CD4-positive, CD25-positive, alpha-beta regulatory T cell (primary cell): ENCODE data around the gene USH1C. TPM values are rescaled to one million over a fixed set of nuclear protein-coding genes. Genes with fewer than 3 reads are reported as not detected.

Experiments
- ATAC-seq, 2 donors: fragments of 150-1000 bp; cut with Tn5 transposase; one replicate each; pipeline ENCODE4 v1.10.0; 2021; ENCODE audit warnings: low read depth in 2 of 2, moderate number of reproducible peaks in 2 of 2, moderate library complexity in 1 of 2
- DNase-seq, 3 donors: peaks; one replicate each; pipeline versions ENCODE4 v3.0.0 to v3.0.0-alpha.2; 2012 to 2022; ENCODE audit warnings: mixed read lengths in 1 of 3
- H3K27ac ChIP-seq: one replicate; pipeline ENCODE4 v1.7.0; 2013; ENCODE audit warnings: mild to moderate bottlenecking, low read length; ENCODE audit not compliant: insufficient read depth, poor library complexity, severe bottlenecking
- H3K27me3 ChIP-seq: one replicate; pipeline ENCODE4 v1.7.0; 2013; ENCODE audit warnings: low read length; ENCODE audit not compliant: control insufficient read depth, insufficient read depth
- H3K36me3 ChIP-seq: one replicate; pipeline ENCODE4 v1.7.0; 2013; ENCODE audit warnings: mild to moderate bottlenecking, low read length, moderate library complexity; ENCODE audit not compliant: control insufficient read depth, insufficient read depth
- H3K4me1 ChIP-seq: 2 replicates; pipeline ENCODE4 v1.7.0; 2013; ENCODE audit warnings: mild to moderate bottlenecking, low read length; ENCODE audit not compliant: insufficient read depth, control insufficient read depth, poor library complexity, severe bottlenecking
- H3K4me3 ChIP-seq: one replicate; pipeline ENCODE4 v1.7.0; 2013; ENCODE audit warnings: low read depth, mild to moderate bottlenecking, low read length, moderate library complexity
- H3K9me3 ChIP-seq, 2 experiments: 1 replicate in 1 of 2; 2 replicates in 1 of 2; pipeline ENCODE4 v1.7.0; 2013; ENCODE audit warnings: low read length in 2 of 2, mild to moderate bottlenecking in 1 of 2, moderate library complexity in 1 of 2; ENCODE audit not compliant: control insufficient read depth in 2 of 2
- H3K27ac Mint-ChIP-seq, 3 donors: one replicate each; pipeline ENCODE4 v1.8.0; 2020 to 2022; ENCODE audit warnings: mild to moderate bottlenecking in 3 of 3, mixed read lengths in 3 of 3, moderate library complexity in 2 of 3
- H3K27me3 Mint-ChIP-seq: one replicate; pipeline ENCODE4 v1.8.0; 2022; ENCODE audit warnings: mild to moderate bottlenecking, mixed read lengths
- H3K36me3 Mint-ChIP-seq: one replicate; pipeline ENCODE4 v1.8.0; 2020; ENCODE audit warnings: mixed read lengths
- H3K4me1 Mint-ChIP-seq, 4 donors: one replicate each; pipeline ENCODE4 v1.8.0; 2020 to 2022; ENCODE audit warnings: mixed read lengths in 4 of 4, mild to moderate bottlenecking in 1 of 4
- H3K4me3 Mint-ChIP-seq, 4 donors: one replicate each; pipeline ENCODE4 v1.8.0; 2020 to 2022; ENCODE audit warnings: mild to moderate bottlenecking in 4 of 4, mixed read lengths in 4 of 4, moderate library complexity in 3 of 4
- H3K9me3 Mint-ChIP-seq, 7 donors: one replicate each; pipeline ENCODE4 v1.8.0; 2020 to 2022; ENCODE audit warnings: mixed read lengths in 7 of 7, mild to moderate bottlenecking in 3 of 7, moderate library complexity in 2 of 7
- polyA plus RNA-seq, 4 donors: library from polyadenylated mRNA; unstranded; fragments of 300-500 nt; fragmentation: Illumina TruSeq; gene quantifications; one replicate each; pipeline ENCODE4 v1.2.3, GENCODE V29; 2021
- total RNA-seq: library from RNA; stranded (reverse); gene quantifications from one replicate; pipeline ENCODE4 v1.2.3, GENCODE V29; 2022

The USH1C gene
- total and polyA plus RNA-seq, 5 donors from 2014 or later = not detected

GRCh38 chr11:17494019-17494418 lies 50.2 kb downstream of the USH1C start:
- Mint-ChIP-seq H3K4me1 (no peaks in the 10 kb centered on the region), H3K9me3 (peaks cover 0 to 2% (median 0%) of the 10 kb centered on the region in 7 donors), H3K4me3 (no peak overlapping the region), H3K36me3 (no peaks in the 10 kb centered on the region), H3K27me3 (peaks cover 9% of the 10 kb centered on the region), H3K27ac (no peak overlapping the region)
- H3K4me1 ChIP-seq = no peaks in the 10 kb centered on the region
- ATAC-seq (no peak), DNase-seq (no peak)
- H3K27ac ChIP-seq = no peak overlapping the region
- no peak overlapping the region for H3K4me3 ChIP-seq
- H3K9me3 ChIP-seq = no peaks in the 10 kb centered on the region
- no peaks in the 10 kb centered on the region for H3K27me3 ChIP-seq
- no peaks in the 10 kb centered on the region for H3K36me3 ChIP-seq

DNA sequence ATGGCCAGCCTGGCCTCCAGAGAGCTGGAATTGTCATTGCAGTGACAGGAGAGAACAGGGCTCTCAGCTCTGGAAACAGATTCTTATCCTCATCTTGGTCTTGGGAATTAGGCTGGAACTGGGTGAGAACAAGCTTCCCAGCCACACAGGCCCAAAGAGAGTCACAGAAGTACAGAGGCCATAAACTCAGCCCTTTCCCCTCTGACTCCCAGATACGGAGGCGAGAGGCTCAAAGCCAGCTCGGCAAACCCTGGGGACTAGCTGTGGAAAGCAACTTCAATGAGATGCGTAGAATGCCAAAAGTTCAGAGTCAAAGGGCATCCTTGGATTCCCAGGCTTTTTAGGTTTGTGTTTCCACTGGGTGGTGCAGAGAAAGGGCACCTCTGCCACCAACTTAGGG lies 53.3 kb downstream of the USH1C start:
- Mint-ChIP-seq H3K9me3 (peaks cover 0 to 2% (median 0%) of the 10 kb centered on the region in 7 donors), H3K27me3 (peaks cover 15% of the 10 kb centered on the region), H3K27ac (no peak overlapping the region), H3K36me3 (no peaks in the 10 kb centered on the region), H3K4me1 (no peaks in the 10 kb centered on the region), H3K4me3 (no peak overlapping the region)
- H3K36me3 ChIP-seq = no peaks in the 10 kb centered on the region
- ATAC-seq (no peak), DNase-seq (no peak)
- H3K9me3 ChIP-seq = no peaks in the 10 kb centered on the region
- H3K4me3 ChIP-seq = no peak overlapping the region
- H3K27ac ChIP-seq = no peak overlapping the region
- no peaks in the 10 kb centered on the region for H3K4me1 ChIP-seq
- H3K27me3 ChIP-seq = no peaks in the 10 kb centered on the region

DNA sequence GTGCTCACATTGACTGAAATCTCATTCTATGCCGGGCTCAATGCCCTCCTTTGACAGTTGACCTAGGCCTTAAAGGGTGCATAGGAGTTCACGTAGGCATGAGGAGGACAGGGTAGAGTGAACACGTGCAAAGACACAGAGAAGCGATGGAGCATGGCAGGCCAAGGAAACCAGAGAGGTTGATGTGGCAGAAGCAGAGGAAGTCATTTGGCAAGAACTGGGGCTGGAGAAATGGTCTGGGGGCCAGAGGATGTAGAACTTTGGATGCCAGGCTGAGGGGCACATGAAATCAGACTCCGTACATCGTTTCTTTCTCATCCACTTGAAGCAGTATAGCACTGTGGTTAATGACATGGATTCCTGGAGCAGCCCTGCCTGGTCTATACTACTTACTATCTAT lies 54.0 kb downstream of the USH1C start:
- H3K27ac Mint-ChIP-seq = no peak overlapping the region
- H3K27me3 Mint-ChIP-seq = peaks cover 15% of the 10 kb centered on the region
- ATAC-seq (no peak), DNase-seq (no peak)
- Histone ChIP-seq H3K4me1 (no peaks in the 10 kb centered on the region), H3K36me3 (no peaks in the 10 kb centered on the region), H3K27ac (no peak overlapping the region), H3K4me3 (no peak overlapping the region), H3K9me3 (no peaks in the 10 kb centered on the region), H3K27me3 (no peaks in the 10 kb centered on the region)
- H3K4me1 Mint-ChIP-seq = no peaks in the 10 kb centered on the region
- no peak overlapping the region for H3K4me3 Mint-ChIP-seq
- H3K36me3 Mint-ChIP-seq = no peaks in the 10 kb centered on the region
- H3K9me3 Mint-ChIP-seq = peaks cover 0 to 2% (median 0%) of the 10 kb centered on the region in 7 donors

DNA sequence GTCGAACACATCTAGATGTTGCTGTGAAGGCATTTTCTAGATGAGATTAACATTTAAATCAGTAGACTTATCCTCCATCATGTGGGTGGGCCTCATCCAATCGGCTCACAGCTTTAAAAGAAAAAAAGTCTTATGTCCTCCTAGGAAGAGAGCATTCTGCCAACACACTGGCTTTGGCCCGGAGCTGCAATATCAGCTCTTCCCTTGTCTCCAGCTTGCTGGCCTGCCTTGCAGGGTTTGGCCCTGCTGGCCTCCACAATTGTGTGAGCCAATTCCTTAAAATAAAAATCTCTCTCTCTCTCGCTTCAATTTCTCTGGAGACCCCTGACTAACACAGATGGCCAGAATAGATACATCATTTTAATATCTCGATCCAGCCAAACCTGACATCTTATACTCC lies 54.5 kb downstream of the USH1C start:
- Mint-ChIP-seq H3K9me3 (peaks cover 0 to 2% (median 0%) of the 10 kb centered on the region in 7 donors), H3K36me3 (no peaks in the 10 kb centered on the region), H3K27ac (no peak overlapping the region), H3K27me3 (peaks cover 15% of the 10 kb centered on the region), H3K4me3 (no peak overlapping the region), H3K4me1 (no peaks in the 10 kb centered on the region)
- no peaks in the 10 kb centered on the region for H3K4me1 ChIP-seq
- H3K36me3 ChIP-seq = no peaks in the 10 kb centered on the region
- ATAC-seq = no peak
- H3K27me3 ChIP-seq = no peaks in the 10 kb centered on the region
- DNase-seq = no peak
- no peak overlapping the region for H3K4me3 ChIP-seq
- H3K9me3 ChIP-seq = no peaks in the 10 kb centered on the region
- H3K27ac ChIP-seq = no peak overlapping the region

DNA sequence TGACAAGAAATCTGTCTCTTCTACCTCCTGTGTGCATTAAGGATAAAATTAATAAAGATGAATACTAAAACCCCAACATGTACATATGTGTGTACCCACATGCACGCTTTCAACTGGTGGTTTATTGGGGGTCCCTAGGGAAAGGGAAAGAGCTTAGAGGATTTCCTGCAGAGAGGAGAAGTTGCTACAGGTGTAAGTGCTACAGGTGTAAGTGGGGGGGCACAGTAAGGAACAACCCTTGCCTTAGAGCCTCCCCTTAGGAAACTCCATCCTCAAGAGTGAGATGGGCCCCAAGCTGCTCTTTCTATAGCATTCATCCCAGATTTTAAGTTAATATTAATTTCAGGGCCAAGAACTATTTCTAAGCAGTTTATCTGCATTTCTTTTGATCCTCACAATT lies 55.7 kb downstream of the USH1C start:
- peaks cover 0 to under 1% of the 10 kb centered on the region in 2 experiments for H3K9me3 ChIP-seq
- Mint-ChIP-seq H3K4me3 (no peak overlapping the region), H3K4me1 (no peaks in the 10 kb centered on the region)

DNA sequence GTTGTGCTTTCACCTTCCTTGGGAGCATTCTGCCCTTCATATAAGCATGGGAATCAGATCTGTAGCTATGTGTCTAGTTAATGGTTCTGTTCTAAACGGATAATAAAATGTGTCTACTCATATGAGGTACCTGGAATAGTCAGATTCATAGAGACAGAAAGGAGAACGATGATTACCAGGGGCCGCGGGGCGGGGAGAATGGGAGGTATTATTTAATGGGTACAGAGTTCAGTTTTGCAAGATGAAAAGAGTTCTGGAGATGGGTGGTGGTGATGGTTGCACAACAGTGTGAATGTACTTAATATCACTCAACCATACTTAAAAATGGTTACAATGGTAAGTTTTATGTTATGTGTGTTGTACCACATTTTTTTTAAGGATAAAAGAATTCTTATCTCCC lies 57.6 kb downstream of the USH1C start:
- H3K27ac ChIP-seq = no peak overlapping the region
- Mint-ChIP-seq H3K27me3 (peaks cover 15% of the 10 kb centered on the region), H3K4me1 (no peaks in the 10 kb centered on the region), H3K27ac (no peak overlapping the region), H3K9me3 (peaks cover 0 to 8% (median 3%) of the 10 kb centered on the region in 7 donors), H3K36me3 (no peaks in the 10 kb centered on the region), H3K4me3 (no peak overlapping the region)
- peaks cover 0 to 2% of the 10 kb centered on the region in 2 experiments for H3K9me3 ChIP-seq
- H3K4me3 ChIP-seq = no peak overlapping the region
- no peaks in the 10 kb centered on the region for H3K4me1 ChIP-seq
- ATAC-seq = no peak
- no peaks in the 10 kb centered on the region for H3K36me3 ChIP-seq
- H3K27me3 ChIP-seq = no peaks in the 10 kb centered on the region
- no peak for DNase-seq

More for the DNA sequence above, 55.7 kb downstream of the USH1C start:
- Mint-ChIP-seq H3K9me3 (peaks cover 0 to 6% (median 3%) of the 10 kb centered on the region in 7 donors), H3K27ac (no peak overlapping the region), H3K36me3 (no peaks in the 10 kb centered on the region), H3K27me3 (peaks cover 15% of the 10 kb centered on the region)
- Histone ChIP-seq H3K27ac (no peak overlapping the region), H3K4me1 (no peaks in the 10 kb centered on the region), H3K27me3 (no peaks in the 10 kb centered on the region), H3K36me3 (no peaks in the 10 kb centered on the region), H3K4me3 (no peak overlapping the region)
- DNase-seq (no peak), ATAC-seq (no peak)

DNA sequence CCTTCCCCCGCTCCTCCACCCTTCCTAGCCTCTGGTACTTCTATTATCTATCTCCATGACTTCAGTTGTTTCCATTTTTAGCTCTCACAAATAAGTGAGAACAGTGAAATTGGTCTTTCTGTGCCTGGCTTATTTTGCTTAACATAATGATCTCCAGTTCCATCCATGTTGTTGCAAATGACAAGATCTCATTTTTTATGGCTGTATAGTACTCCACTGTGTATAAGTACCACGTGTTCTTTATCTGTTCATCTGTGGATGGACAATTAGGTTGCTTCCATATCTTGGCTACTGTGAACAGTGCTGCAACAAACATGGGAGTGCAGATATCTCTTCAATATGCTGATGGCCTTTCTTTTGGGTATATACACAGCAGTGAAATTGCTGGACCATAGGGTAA lies 60.7 kb downstream of the USH1C start:
- no peaks in the 10 kb centered on the region for H3K36me3 Mint-ChIP-seq
- H3K36me3 ChIP-seq = no peaks in the 10 kb centered on the region
- peaks cover 0 to 2% of the 10 kb centered on the region in 2 experiments for H3K9me3 ChIP-seq

DNA sequence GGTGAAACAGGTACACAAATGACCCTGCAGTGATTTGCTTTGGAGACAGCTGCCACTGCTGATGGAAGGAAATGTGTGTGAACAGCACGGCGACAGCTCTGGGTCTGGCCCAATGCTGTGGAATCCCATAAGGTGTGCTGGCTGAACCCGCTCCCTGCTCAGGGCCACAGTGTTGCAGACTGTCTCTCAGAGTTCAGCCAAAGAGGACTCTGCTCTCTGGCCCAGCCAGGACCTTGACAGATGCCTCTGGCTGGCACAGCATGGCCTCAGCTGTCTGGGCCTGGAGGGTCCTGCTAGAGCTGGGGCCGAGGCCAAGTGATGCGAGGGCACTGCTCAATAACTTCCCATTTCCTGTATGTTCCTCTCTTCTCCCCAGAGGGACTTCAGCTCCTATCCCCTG lies 62.3 kb downstream of the USH1C start:
- Histone ChIP-seq H3K27me3 (peaks cover 5% of the 10 kb centered on the region), H3K4me1 (no peaks in the 10 kb centered on the region), H3K27ac (no peak overlapping the region), H3K9me3 (peaks cover 0 to 2% of the 10 kb centered on the region in 2 experiments), H3K36me3 (no peaks in the 10 kb centered on the region), H3K4me3 (no peak overlapping the region)
- no peak for ATAC-seq
- no peak for DNase-seq
- H3K4me3 Mint-ChIP-seq = no peak overlapping the region
- no peak overlapping the region for H3K27ac Mint-ChIP-seq
- no peaks in the 10 kb centered on the region for H3K4me1 Mint-ChIP-seq
- no peaks in the 10 kb centered on the region for H3K36me3 Mint-ChIP-seq
- H3K27me3 Mint-ChIP-seq = peaks cover 27% of the 10 kb centered on the region
- peaks cover 0 to 8% (median 3%) of the 10 kb centered on the region in 7 donors for H3K9me3 Mint-ChIP-seq

More for the DNA sequence above, 60.7 kb downstream of the USH1C start:
- ATAC-seq (no peak), DNase-seq (no peak)
- peaks cover 5% of the 10 kb centered on the region for H3K27me3 ChIP-seq
- Mint-ChIP-seq H3K27me3 (peaks cover 16% of the 10 kb centered on the region), H3K27ac (no peak overlapping the region), H3K4me3 (no peak overlapping the region), H3K4me1 (no peaks in the 10 kb centered on the region), H3K9me3 (peaks cover 0 to 8% (median 3%) of the 10 kb centered on the region in 7 donors)
- H3K4me3 ChIP-seq = no peak overlapping the region
- no peak overlapping the region for H3K27ac ChIP-seq
- no peaks in the 10 kb centered on the region for H3K4me1 ChIP-seq
